CD14-positive monocyte (primary cell): Measurements from ENCODE around the gene MIGA1. TPM values are rescaled to one million over a fixed set of nuclear protein-coding genes. Genes with fewer than 3 reads are reported as not detected.

Experiments
- DNase-seq, 3 donors: peaks; one replicate each; pipeline ENCODE4 v3.0.0-alpha.2; 2011 to 2022
- H2AFZ ChIP-seq: 2 replicates; pipeline ENCODE4 v1.6.0; 2012; ENCODE audit warnings: mild to moderate bottlenecking, low read depth, low read length, inconsistent platforms; ENCODE audit not compliant: insufficient read depth, poor library complexity, severe bottlenecking
- H3K27ac ChIP-seq, 2 donors: 1 replicate in 1 of 2; 2 replicates in 1 of 2; pipeline ENCODE4 v1.5.1; 2012 to 2013; ENCODE audit warnings: low read length in 2 of 2, control low read depth in 1 of 2, inconsistent platforms in 1 of 2, low read depth in 1 of 2, mild to moderate bottlenecking in 1 of 2
- H3K27me3 ChIP-seq, 2 donors: one replicate each; pipeline versions ENCODE4 v1.6.0 to v1.6.1; 2011 to 2013; ENCODE audit warnings: low read length in 2 of 2; ENCODE audit not compliant: control insufficient read depth in 2 of 2, insufficient read depth in 2 of 2
- H3K36me3 ChIP-seq, 2 donors: replicated peaks in 1 of 2; 1 replicate in 1 of 2; 2 replicates in 1 of 2; pipeline versions ENCODE4 v1.5.1 to v1.6.1; 2012 to 2013; ENCODE audit warnings: low read length in 2 of 2, control low read depth in 1 of 2, inconsistent platforms in 1 of 2, mild to moderate bottlenecking in 1 of 2; ENCODE audit not compliant: insufficient read depth in 2 of 2, control insufficient read depth in 1 of 2
- H3K4me1 ChIP-seq, 2 donors: 1 replicate in 1 of 2; 2 replicates in 1 of 2; pipeline versions ENCODE4 v1.5.1 to v1.6.1; 2012 to 2013; ENCODE audit warnings: low read length in 2 of 2, control low read depth in 1 of 2, inconsistent platforms in 1 of 2, mild to moderate bottlenecking in 1 of 2, moderate library complexity in 1 of 2; ENCODE audit not compliant: insufficient read depth in 2 of 2, control insufficient read depth in 1 of 2
- H3K4me2 ChIP-seq: replicated peaks from 2 replicates; pipeline ENCODE3; 2012; ENCODE audit warnings: low read length, moderate library complexity, mild to moderate bottlenecking; ENCODE audit not compliant: poor library complexity, severe bottlenecking; ENCODE audit errors: extremely low read depth
- H3K4me3 ChIP-seq, 3 experiments: fragments of 200-600 bp in 1 of 3; sonication (generic) in 1 of 3; replicated peaks in 1 of 3; 1 replicate in 2 of 3; 2 replicates in 1 of 3; pipeline ENCODE4 v1.5.1; 2011 to 2013; ENCODE audit warnings: low read length in 3 of 3, mild to moderate bottlenecking in 3 of 3, control low read depth in 2 of 3, low read depth in 2 of 3, inconsistent platforms in 1 of 3, moderate library complexity in 1 of 3
- H3K79me2 ChIP-seq: 2 replicates; pipeline ENCODE4 v1.6.0; 2012; ENCODE audit warnings: mild to moderate bottlenecking, control low read depth, inconsistent platforms, low read length, moderate library complexity; ENCODE audit not compliant: insufficient read depth
- H3K9ac ChIP-seq: 2 replicates; pipeline ENCODE4 v1.6.0; 2017; ENCODE audit warnings: low read length, mild to moderate bottlenecking; ENCODE audit not compliant: insufficient read depth, poor library complexity, severe bottlenecking
- H3K9me3 ChIP-seq, 2 donors: replicated peaks in 1 of 2; 1 replicate in 1 of 2; 2 replicates in 1 of 2; pipeline versions ENCODE4 v1.5.1 to v1.6.1; 2012 to 2013; ENCODE audit warnings: low read length in 2 of 2, control low read depth in 1 of 2; ENCODE audit not compliant: control insufficient read depth in 1 of 2, insufficient read depth in 1 of 2
- H4K20me1 ChIP-seq: 2 replicates; pipeline ENCODE4 v1.6.0; 2012; ENCODE audit warnings: mild to moderate bottlenecking, low read length, control low read depth, moderate library complexity; ENCODE audit not compliant: insufficient read depth
- H3K27ac Mint-ChIP-seq, 7 donors: one replicate each; pipeline ENCODE4 v1.8.0; 2020; ENCODE audit warnings: mild to moderate bottlenecking in 7 of 7, mixed read lengths in 7 of 7, moderate library complexity in 6 of 7, inconsistent platforms in 2 of 7
- H3K27me3 Mint-ChIP-seq, 3 donors: one replicate each; pipeline ENCODE4 v1.8.0; 2021 to 2022; ENCODE audit warnings: low read depth in 3 of 3, mild to moderate bottlenecking in 3 of 3, mixed read lengths in 3 of 3, moderate library complexity in 3 of 3, inconsistent platforms in 1 of 3
- H3K36me3 Mint-ChIP-seq, 2 donors: one replicate each; pipeline ENCODE4 v1.8.0; 2020; ENCODE audit warnings: mixed read lengths in 2 of 2, inconsistent platforms in 1 of 2, mild to moderate bottlenecking in 1 of 2
- H3K4me1 Mint-ChIP-seq: one replicate; pipeline ENCODE4 v1.8.0; 2020; ENCODE audit warnings: mild to moderate bottlenecking, mixed read lengths
- H3K4me3 Mint-ChIP-seq, 2 donors: one replicate each; pipeline ENCODE4 v1.8.0; 2020; ENCODE audit warnings: mild to moderate bottlenecking in 2 of 2, mixed read lengths in 2 of 2, moderate library complexity in 1 of 2
- H3K9me3 Mint-ChIP-seq, 7 donors: one replicate each; pipeline ENCODE4 v1.8.0; 2020 to 2022; ENCODE audit warnings: mixed read lengths in 7 of 7, mild to moderate bottlenecking in 6 of 7, moderate library complexity in 6 of 7, inconsistent platforms in 2 of 7
- CTCF ChIP-seq: fragments of 200-600 bp; IDR thresholded peaks from one replicate; pipeline ENCODE4 v1.8.0; 2022; ENCODE audit warnings: antibody characterized with exemption, mild to moderate bottlenecking
- WGBS: methylation state at CpG from one replicate; pipeline ENCODE4 v1.1.5; 2013; ENCODE audit warnings: missing lambda C conversion rate; ENCODE audit not compliant: insufficient coverage; 5-methylcytosine and 5-hydroxymethylcytosine counted together
- intact Hi-C, 2 donors: fragments of 100-400 bp; cut with micrococcal nuclease; formaldehyde crosslinking; loops; one replicate each; pipeline versions ENCODE4 v1.15.0 to v1.15.1; 2023
- polyA plus RNA-seq, 3 donors: library from polyadenylated mRNA; depleted of rRNA in 1 of 3; unstranded in 2 of 3; stranded (reverse) in 1 of 3; fragments of 300-500 nt in 2 of 3; fragments of >200 nt in 1 of 3; fragmentation: Illumina TruSeq in 2 of 3; gene quantifications; 1 replicate in 2 of 3; 2 replicates in 1 of 3; pipeline ENCODE4 v1.2.3, GENCODE V29; 2012 to 2021

The MIGA1 gene
- polyA plus RNA-seq, 3 donors, result 5.0 to 7.2 (median 6.5) TPM

GRCh38 chr1:77882411-77882810 is 103.0 kb downstream of the MIGA1 start:
- no peak for TF ChIP-seq CTCF
- H3K4me1 Mint-ChIP-seq, result no peaks in the 10 kb centered on the region
- no peaks in the 10 kb centered on the region for H3K4me1 ChIP-seq
- no peaks in the 10 kb centered on the region for H3K79me2 ChIP-seq
- no peak overlapping the region for H3K9ac ChIP-seq
- H3K9me3 ChIP-seq, result no peaks in the 10 kb centered on the region
- H3K27ac Mint-ChIP-seq, result no peak overlapping the region
- no peak overlapping the region for H3K4me3 Mint-ChIP-seq
- H3K4me2 ChIP-seq, result no peak overlapping the region
- H3K27me3 ChIP-seq, result peaks cover 0 to under 1% of the 10 kb centered on the region in 2 donors
- H3K4me3 ChIP-seq, result no peak overlapping the region
- peaks cover 0 to 1% (median 0%) of the 10 kb centered on the region in 7 donors for H3K9me3 Mint-ChIP-seq
- WGBS, result no CpG with 5 or more reads among the region's 2 CpGs
- no peak overlapping the region for H2AFZ ChIP-seq
- intact Hi-C loops, result no loop called here
- no peak for DNase-seq
- H3K36me3 ChIP-seq, result no peaks in the 10 kb centered on the region
- peaks cover 5 to 6% of the 10 kb centered on the region in 2 donors for H3K36me3 Mint-ChIP-seq
- H4K20me1 ChIP-seq, result no peaks in the 10 kb centered on the region
- no peak overlapping the region for H3K27ac ChIP-seq
- H3K27me3 Mint-ChIP-seq, result peaks cover 0 to 4% (median 1%) of the 10 kb centered on the region in 3 donors

- Histone ChIP-seq H3K4me1 (peaks cover 8 to 13% of the 10 kb centered on the region in 2 donors), H3K4me3 (peak within 1 kb of the TSS; percentile 48 to 76 (median 74)), H4K20me1 (no peaks in the 10 kb centered on the region), H3K9ac (peak within 1 kb of the TSS; percentile 73), H3K79me2 (no peaks in the 10 kb centered on the region), H3K36me3 (no peaks in the 10 kb centered on the region), H3K4me2 (peak within 1 kb of the TSS; percentile 82), H3K27ac (no peak within 1 kb of the TSS), H3K27me3 (peaks cover 0 to 20% of the 10 kb centered on the region in 2 donors), H2AFZ (peak within 1 kb of the TSS; percentile 81), H3K9me3 (no peaks in the 10 kb centered on the region)
- Mint-ChIP-seq H3K4me3 (peak within 1 kb of the TSS; percentile 85 to 95), H3K4me1 (peaks cover 16% of the 10 kb centered on the region), H3K9me3 (peaks cover 0 to 3% (median 0%) of the 10 kb centered on the region in 7 donors), H3K36me3 (peaks cover 0 to 2% of the 10 kb centered on the region in 2 donors), H3K27me3 (peaks cover 6 to 22% (median 18%) of the 10 kb centered on the region in 3 donors), H3K27ac (peak within 1 kb of the TSS in 1 of 7 donors; percentile 65)
- no peak for TF ChIP-seq CTCF
- peak in 2 of 3 donors; percentile 3 to 14 for DNase-seq
- WGBS, result 8% methylated on average over 18 of the region's 36 CpGs
- intact Hi-C loops, result no loop called here
These were observed 108.8 kb downstream of the MIGA1 start, which contains the start of gene NEXN for GRCh38 chr1:77888081-77888780. TSS of gene NEXN (plus strand) at chr1:77888624. CDS start at chr1:77916107, 27,483 bp downstream.
